Common myeloid progenitor, CD34-positive (primary cell): Measurements from ENCODE around the gene C4orf50.

ENCODE experiments used
- CTCF ChIA-PET: fragments of 350-600 bp; sonication (Branson Sonifier 250); formaldehyde crosslinking; loops from one replicate; lab custom pipeline; 2021; ENCODE audit warnings: antibody characterized with exemption; lab: Charles Lee
- POLR2A ChIA-PET: fragments of 350-600 bp; sonication (Branson Sonifier 250); formaldehyde crosslinking; loops from one replicate; lab custom pipeline; 2021; ENCODE audit warnings: antibody characterized with exemption; lab: Charles Lee
- DNase-seq, 3 donors: peaks; one replicate each; pipeline versions ENCODE4 v3.0.0 to v3.0.0-alpha.2; 2013
- H3K27ac ChIP-seq, 2 experiments: 1 replicate in 1 of 2; 2 replicates in 1 of 2; pipeline ENCODE4 v1.7.0; 2013; ENCODE audit warnings: inconsistent platforms in 2 of 2, low read length in 2 of 2, mild to moderate bottlenecking in 2 of 2, low read depth in 1 of 2, moderate library complexity in 1 of 2; ENCODE audit not compliant: severe bottlenecking in 2 of 2, insufficient read depth in 1 of 2, poor library complexity in 1 of 2
- H3K27me3 ChIP-seq, 5 experiments: replicated peaks in 2 of 5; 1 replicate in 3 of 5; 2 replicates in 2 of 5; pipeline versions ENCODE4 v1.6.1 to v1.7.0; 2013; ENCODE audit warnings: low read length in 4 of 5, mild to moderate bottlenecking in 2 of 5, moderate library complexity in 2 of 5, inconsistent platforms in 1 of 5; ENCODE audit not compliant: insufficient read depth in 5 of 5, control insufficient read depth in 4 of 5
- H3K36me3 ChIP-seq, 4 experiments: 1 replicate in 2 of 4; 2 replicates in 2 of 4; pipeline versions ENCODE4 v1.6.1 to v1.7.0; 2013; ENCODE audit warnings: low read length in 3 of 4, control low read depth in 1 of 4, mild to moderate bottlenecking in 1 of 4; ENCODE audit not compliant: control insufficient read depth in 4 of 4, insufficient read depth in 4 of 4
- H3K4me1 ChIP-seq, 4 experiments: 1 replicate in 3 of 4; 2 replicates in 1 of 4; pipeline versions ENCODE4 v1.6.1 to v1.7.1; 2013; ENCODE audit warnings: low read length in 3 of 4, mild to moderate bottlenecking in 3 of 4, control low read depth in 1 of 4, inconsistent platforms in 1 of 4, moderate library complexity in 1 of 4; ENCODE audit not compliant: control insufficient read depth in 4 of 4, insufficient read depth in 4 of 4; ENCODE audit errors: control extremely low read depth in 1 of 4
- H3K4me3 ChIP-seq, 7 experiments: 1 replicate in 4 of 7; 2 replicates in 3 of 7; pipeline versions ENCODE4 v1.5.1 to v1.7.0; 2013; ENCODE audit warnings: mild to moderate bottlenecking in 7 of 7, low read length in 6 of 7, moderate library complexity in 6 of 7, inconsistent platforms in 2 of 7, low read depth in 2 of 7, control low read depth in 1 of 7; ENCODE audit not compliant: insufficient read depth in 4 of 7, control insufficient read depth in 1 of 7; ENCODE audit errors: extremely low read depth in 1 of 7
- H3K9me3 ChIP-seq, 5 experiments: 1 replicate in 4 of 5; 2 replicates in 1 of 5; pipeline versions ENCODE4 v1.6.1 to v1.7.1; 2013; ENCODE audit warnings: low read length in 4 of 5, mild to moderate bottlenecking in 2 of 5, inconsistent platforms in 1 of 5, low read depth in 1 of 5, moderate library complexity in 1 of 5; ENCODE audit not compliant: control insufficient read depth in 4 of 5, insufficient read depth in 2 of 5; ENCODE audit errors: control extremely low read depth in 1 of 5
- WGBS: methylation state at CpG from one replicate; pipeline ENCODE4 v1.1.5; 2013; ENCODE audit not compliant: insufficient coverage; 5-methylcytosine and 5-hydroxymethylcytosine counted together

Gene C4orf50

DNA sequence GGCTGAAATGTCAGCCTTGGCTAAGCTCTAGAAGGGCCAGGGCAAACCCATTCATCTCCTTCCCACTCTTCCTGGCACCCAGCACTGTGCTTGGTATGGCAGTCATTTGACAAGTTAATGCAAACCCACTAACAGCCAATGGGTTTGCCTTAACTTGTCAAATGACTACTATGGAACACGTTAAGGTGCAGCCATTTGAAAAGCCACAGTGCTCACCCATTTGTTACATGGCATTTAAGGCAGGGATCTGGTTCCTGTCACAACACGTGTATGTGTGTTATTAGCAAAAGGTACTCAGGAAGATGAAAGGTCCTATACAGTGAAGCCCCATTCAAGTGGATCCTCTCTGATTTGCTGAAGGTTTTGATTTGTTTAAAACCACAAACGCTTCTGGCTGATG, 132.5 kb downstream of the C4orf50 start:
- no peak for DNase-seq
- CTCF ChIA-PET, result no interaction called here
- Histone ChIP-seq H3K36me3 (no peaks in the 10 kb centered on the region), H3K27ac (no peak overlapping the region), H3K9me3 (peaks cover 0 to under 1% (median 0%) of the 10 kb centered on the region in 5 experiments), H3K4me1 (peaks cover 0 to 22% (median 6%) of the 10 kb centered on the region in 4 experiments), H3K4me3 (no peak overlapping the region), H3K27me3 (peaks cover 5 to 95% (median 39%) of the 10 kb centered on the region in 5 experiments)
- POLR2A ChIA-PET, result no interaction called here
- WGBS, result 78% methylated on average over 2 of the region's 3 CpGs

DNA sequence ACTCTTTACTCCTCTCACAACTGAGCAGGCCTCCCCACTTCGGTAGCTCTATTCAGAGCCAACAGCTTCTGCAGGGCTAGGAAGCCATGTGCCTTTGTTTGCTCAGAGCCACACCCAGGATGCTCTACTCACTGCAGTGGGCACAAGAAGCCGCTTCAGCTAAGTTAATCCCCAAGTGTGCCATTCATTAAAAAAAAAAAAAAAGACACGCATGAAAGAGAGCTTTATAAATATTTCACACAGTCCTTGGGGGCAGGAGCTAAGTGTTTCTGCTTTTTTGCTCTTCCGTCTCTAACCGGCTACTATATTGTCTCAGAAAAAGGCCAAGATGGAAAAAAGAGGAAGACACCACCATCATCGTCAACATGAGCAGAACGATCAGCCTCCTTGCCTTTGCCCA, 133.4 kb downstream of the C4orf50 start:
- Histone ChIP-seq H3K9me3 (no peaks in the 10 kb centered on the region), H3K27me3 (peaks cover 5 to 95% (median 33%) of the 10 kb centered on the region in 5 experiments), H3K36me3 (no peaks in the 10 kb centered on the region), H3K27ac (no peak overlapping the region), H3K4me3 (no peak overlapping the region), H3K4me1 (peaks cover 0 to 14% (median 6%) of the 10 kb centered on the region in 4 experiments)
- DNase-seq, result no peak
- POLR2A ChIA-PET, result no interaction called here
- 69% methylated on average over 4 of the region's 7 CpGs for WGBS
- CTCF ChIA-PET, result no interaction called here

DNA sequence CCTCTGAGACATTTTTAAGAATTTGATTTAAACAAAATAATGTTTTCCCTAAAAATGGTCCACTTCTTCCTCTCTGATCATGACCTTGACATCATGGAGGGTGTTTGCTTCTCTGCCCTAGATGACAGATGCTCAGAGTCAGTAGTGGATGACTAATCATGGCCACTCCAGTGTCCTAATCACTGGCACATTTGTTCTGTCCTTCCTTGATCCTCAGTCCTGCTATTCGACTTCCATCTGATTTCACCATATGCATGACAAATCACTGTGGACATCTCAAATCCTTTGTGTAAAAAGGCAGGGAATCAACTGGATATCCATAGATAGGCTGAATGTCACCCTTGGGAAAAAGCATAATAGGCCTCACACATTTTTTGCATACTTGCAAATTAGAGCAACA, 134.3 kb downstream of the C4orf50 start:
- no peaks in the 10 kb centered on the region for H3K9me3 ChIP-seq
- H3K27ac ChIP-seq, result no peak overlapping the region
- H3K4me3 ChIP-seq, result no peak overlapping the region
- DNase-seq, result no peak
- ChIA-PET POLR2A (no interaction called here), CTCF (interaction anchor here (0.6 kb wide), 1 partner anchor 1663 kb away, joined by 3 read pairs; no protein-coding TSS in a partner anchor)
- H3K27me3 ChIP-seq, result peaks cover 5 to 95% (median 24%) of the 10 kb centered on the region in 5 experiments
- 83% methylated on average over 1 of the region's 1 CpG for WGBS
- H3K4me1 ChIP-seq, result peaks cover 0 to 14% (median 6%) of the 10 kb centered on the region in 4 experiments
- no peaks in the 10 kb centered on the region for H3K36me3 ChIP-seq

DNA sequence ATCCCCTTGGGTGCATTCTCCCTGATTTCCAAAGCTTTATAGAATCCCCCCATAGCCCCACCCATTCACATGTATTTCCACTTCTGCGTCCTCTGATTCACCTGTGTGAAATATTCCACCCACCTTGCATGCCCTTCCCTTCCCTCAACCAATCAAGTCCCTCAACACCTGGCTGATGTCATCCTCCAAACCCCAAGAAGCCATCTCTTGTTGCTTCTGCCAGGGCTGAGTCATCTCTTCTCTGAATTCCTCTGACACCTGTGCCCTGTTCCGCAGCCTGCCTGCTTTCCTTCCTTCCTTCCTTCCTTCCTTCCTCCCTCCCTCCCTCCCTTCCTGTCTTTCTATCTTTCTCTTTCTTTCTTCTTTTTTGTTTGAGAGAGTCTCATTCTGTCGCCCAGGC, 135.3 kb downstream of the C4orf50 start:
- ChIA-PET POLR2A (no interaction called here), CTCF (interaction anchor here (1.3 kb wide), 1 partner anchor 9 kb away, joined by 4 read pairs; no protein-coding TSS in a partner anchor)
- H3K27me3 ChIP-seq, result peaks cover 5 to 87% (median 25%) of the 10 kb centered on the region in 5 experiments
- H3K9me3 ChIP-seq, result no peaks in the 10 kb centered on the region
- no peak for DNase-seq
- 96% methylated on average over 2 of the region's 3 CpGs for WGBS
- no peak overlapping the region for H3K27ac ChIP-seq
- no peak overlapping the region for H3K4me3 ChIP-seq
- H3K36me3 ChIP-seq, result no peaks in the 10 kb centered on the region
- peaks cover 0 to 7% (median 3%) of the 10 kb centered on the region in 4 experiments for H3K4me1 ChIP-seq

DNA sequence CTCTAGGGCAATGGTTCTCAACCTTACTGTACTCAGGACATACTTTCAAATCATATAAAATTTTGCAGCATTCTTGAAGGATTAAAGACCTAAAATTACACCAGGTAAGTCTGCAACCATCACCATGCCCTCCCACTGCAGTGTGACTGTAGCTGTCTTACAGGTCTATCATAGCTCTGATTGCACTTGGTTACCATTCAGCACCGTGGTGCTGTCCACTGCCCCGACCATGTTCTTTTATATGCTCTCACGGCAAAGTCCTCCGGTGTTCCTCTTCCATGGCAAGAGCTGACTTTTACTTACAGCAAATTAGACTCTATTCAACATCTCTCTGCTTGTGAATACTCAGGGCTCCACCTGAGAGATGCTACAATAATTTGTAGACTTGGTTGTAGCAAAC, 136.9 kb downstream of the C4orf50 start:
- Histone ChIP-seq H3K9me3 (no peaks in the 10 kb centered on the region), H3K4me1 (no peaks in the 10 kb centered on the region), H3K27me3 (peaks cover 5 to 81% (median 17%) of the 10 kb centered on the region in 5 experiments), H3K36me3 (no peaks in the 10 kb centered on the region), H3K27ac (no peak overlapping the region), H3K4me3 (no peak overlapping the region)
- WGBS, result 0% methylated on average over 1 of the region's 4 CpGs
- ChIA-PET POLR2A (no interaction called here), CTCF (interaction anchor here (0.9 to 1.1 kb wide), 2 partner anchors 13 to 54 kb away, joined by 3 to 4 read pairs; no protein-coding TSS in a partner anchor)
- DNase-seq, result peak in 2 of 3 donors; percentile 24 to 32

DNA sequence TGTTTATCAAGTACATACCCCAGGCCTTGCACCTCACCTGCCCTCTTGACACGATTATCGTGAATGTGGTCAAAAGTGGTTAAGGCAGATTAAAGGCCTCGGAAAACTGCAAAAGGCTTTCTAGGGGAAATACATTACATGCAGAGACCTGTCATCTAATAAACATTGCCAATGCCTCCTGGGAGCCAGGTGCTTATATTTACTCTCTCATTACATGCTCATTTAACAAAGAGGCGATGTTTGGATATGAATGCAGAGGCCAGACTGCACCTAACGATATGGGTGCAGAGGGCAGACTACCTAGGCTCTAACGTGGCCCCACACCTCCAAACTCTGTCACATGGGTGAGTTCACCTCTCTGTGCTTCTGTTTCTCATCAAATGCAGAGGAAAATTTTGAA, 139.9 kb downstream of the C4orf50 start:
- no peaks in the 10 kb centered on the region for H3K4me1 ChIP-seq
- POLR2A ChIA-PET, result no interaction called here
- no peak overlapping the region for H3K27ac ChIP-seq
- H3K4me3 ChIP-seq, result no peak overlapping the region
- peaks cover 0 to 65% (median 8%) of the 10 kb centered on the region in 5 experiments for H3K27me3 ChIP-seq
- peaks cover 0 to 2% (median 0%) of the 10 kb centered on the region in 5 experiments for H3K9me3 ChIP-seq
- DNase-seq, result no peak
- CTCF ChIA-PET, result no interaction called here
- no peaks in the 10 kb centered on the region for H3K36me3 ChIP-seq
- WGBS, result 92% methylated on average over 5 of the region's 6 CpGs

DNA sequence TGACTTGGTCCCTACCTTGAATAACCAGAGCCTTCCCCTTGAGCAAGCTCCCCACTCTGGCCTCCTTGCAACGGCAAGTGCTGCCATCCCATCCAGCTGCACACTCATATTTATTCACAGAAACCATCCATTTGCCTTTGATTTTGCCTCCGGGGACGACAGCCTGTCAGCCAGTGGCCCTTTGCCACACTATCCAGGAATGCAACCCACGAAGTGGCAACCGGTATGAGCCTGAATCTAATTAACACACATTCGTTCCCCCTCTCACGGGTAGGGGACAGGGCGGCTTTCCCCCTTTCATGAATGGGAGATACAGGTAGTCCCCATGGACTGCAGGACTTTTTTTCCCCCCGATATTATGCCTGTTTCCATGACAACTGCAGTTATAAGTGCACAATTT, 140.8 kb downstream of the C4orf50 start:
- Histone ChIP-seq H3K4me3 (no peak overlapping the region), H3K27ac (no peak overlapping the region), H3K4me1 (no peaks in the 10 kb centered on the region), H3K9me3 (peaks cover 0 to 9% (median 0%) of the 10 kb centered on the region in 5 experiments), H3K36me3 (no peaks in the 10 kb centered on the region), H3K27me3 (peaks cover 0 to 64% (median 8%) of the 10 kb centered on the region in 5 experiments)
- ChIA-PET POLR2A (no interaction called here), CTCF (no interaction called here)
- 85% methylated on average over 9 of the region's 9 CpGs for WGBS
- DNase-seq, result no peak
